ENCODE data around the gene CREM.

Gene CREM

DNA sequence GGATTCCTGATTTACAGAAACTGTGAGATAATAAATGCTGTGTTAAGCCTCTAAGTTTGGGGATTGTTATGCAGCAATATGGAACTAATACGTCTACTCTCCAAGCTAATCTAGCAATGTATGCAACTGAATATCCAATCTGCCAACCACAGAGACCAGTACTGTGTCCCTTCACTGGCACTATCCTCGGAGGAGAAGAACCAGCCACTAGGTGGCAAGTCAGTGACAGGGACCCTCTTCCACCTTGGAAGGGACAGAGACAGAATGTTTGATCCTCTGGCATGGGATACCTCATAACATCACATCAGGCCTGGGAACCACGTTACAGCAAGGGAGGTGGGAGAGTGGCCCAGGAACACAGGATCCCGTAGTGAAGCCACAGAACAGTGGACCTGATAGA is 96.4 kb downstream of the CREM start:
- DNase-seq, result peak in 1 of 2 experiments; percentile 16

DNA sequence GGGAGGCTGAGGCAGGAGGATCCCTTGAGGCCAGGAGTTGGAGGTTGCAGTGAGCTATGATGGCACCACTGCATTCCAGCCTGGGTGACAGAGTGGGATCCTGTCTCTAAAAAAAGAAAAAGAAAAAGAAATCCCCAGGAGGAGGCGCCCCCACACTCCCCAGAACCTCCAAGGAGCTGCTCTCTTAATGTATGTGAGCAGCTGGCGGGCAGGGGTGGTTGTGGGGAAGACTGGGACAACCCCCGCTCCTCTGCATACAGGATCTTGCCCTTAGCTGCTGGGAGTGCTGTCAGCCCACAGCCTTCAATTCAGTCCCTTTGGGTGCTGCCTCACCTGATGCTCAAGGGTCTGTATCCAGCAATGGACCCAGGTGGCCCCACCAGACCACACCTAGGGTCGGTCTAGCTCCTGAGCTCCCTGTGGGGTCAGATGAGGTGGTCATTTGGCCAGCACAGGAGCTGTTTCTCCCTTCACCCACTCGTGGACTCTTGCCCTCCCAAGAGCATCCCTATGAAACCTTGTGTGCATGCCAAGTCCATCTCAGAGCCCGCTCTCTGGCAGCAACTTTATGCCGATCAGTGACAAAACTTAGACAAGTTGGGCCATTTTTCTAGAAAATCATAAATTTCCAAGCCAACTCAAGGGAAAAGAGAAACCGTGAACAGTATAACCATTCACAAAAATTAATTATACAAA is 97.5 kb downstream of the CREM start:
- no peak for DNase-seq

DNA sequence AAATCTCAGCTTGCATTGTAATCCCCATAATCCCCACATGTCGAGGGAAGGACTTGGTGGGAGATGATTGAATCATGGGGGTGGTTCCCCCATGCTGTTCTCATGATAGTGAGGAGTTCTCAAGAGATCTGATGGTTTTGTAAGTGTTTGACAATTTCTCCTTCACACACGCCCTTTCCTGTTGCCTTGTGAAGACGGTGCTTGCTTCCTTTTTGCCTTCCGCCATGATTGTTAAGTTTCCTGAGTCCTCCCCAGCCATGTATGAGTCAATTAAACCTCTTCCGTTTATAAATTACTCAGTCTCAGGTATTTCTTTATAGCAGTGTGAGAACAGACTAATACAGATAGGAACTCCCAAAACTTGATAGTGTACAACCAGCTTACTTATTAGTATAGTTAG is 98.6 kb downstream of the CREM start:
- peak; percentile 64 to 68 for DNase-seq

DNA sequence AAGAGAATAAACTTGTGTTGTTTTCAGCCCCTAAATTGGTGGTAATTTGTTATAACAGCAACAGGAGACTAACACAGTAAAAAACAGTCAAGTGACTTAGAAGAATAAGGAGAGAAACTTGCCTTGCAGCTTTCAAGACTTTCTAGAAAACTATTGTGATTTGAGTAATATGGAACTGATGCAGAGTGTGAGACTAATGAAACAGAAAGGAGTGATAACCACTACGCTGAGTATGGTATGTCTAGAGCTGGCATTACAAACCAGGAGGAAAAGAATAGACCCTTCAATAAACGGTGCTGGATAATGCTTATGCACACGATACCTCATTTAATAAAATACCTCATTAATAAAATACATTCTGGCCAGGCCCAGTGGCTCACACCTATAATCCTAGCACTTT is 99.9 kb downstream of the CREM start:
- no peak for DNase-seq

DNA sequence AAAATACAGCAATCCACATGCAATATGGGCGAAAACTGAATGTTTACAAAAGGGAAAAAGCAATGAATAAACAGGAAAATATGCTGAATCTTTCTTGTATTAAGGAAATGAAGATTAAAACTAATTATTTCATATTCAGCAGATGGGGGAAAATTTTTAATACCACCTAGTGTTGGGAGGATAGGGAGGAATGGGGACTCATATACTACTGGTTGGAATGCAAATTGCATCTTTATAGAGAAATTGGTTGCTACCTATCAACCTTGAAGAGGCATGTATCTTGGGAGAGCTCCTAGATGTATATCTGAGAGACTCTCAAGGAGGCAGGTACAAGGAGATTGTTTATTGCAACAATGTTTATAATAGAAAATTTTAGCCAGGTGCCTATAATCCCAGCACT is 101.4 kb downstream of the CREM start:
- no peak for DNase-seq

DNA sequence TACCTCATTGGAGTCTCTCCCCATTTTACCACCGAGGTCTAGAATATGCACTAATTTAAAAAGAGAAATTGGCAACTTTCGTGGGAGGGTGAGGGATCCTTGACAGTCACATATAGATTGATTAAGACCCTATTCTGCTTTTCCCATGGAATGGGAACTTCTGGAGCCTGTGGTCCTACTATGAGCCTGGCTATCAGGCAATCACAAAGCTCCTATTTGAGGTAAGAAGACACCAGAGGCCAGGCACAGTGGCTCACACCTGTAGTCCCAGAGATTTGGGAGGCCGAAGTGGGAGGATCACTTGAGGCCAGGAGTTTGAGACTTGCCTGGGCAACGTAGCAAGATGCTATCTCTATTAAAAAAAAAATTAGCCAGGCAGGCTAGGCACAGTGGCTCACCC is 105.0 kb downstream of the CREM start:
- no peak for DNase-seq

DNA sequence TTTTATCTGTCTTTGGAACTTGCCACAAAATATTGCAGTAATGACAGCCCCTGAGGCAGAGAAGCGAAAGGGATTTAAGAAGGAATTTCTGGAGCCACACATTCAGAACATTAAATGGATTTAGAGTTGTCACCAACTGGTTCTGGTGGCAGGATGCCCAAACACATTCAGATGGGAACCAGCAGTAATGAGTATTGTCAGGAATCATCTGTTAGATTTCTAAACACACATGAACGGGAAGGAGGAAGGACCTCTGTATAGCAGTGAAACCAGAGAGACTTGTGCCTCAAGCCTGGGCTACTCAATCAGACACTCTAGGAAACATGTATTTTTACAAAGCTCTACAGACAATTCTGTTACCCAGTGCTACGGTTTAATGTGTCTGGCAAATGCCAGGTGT is 105.9 kb downstream of the CREM start:
- DNase-seq, result no peak

DNA sequence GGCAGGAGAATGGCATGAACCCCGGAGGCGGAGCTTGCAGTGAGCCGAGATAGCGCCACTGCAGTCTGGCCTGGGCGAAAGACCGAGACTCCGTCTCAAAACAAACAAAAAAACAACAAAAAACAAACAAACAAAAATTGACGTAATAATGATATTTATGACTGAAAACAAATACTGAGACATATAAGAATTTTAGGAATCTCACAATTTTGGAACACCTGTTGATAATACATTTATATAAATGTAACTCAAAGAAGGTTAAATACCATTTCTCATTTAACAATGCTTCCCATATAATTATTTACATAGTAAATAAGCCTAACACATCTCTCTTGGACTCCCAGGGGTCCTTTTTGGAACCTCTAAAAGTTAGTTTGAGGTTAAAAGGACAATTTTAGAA is 107.4 kb downstream of the CREM start:
- no peak for DNase-seq

DNA sequence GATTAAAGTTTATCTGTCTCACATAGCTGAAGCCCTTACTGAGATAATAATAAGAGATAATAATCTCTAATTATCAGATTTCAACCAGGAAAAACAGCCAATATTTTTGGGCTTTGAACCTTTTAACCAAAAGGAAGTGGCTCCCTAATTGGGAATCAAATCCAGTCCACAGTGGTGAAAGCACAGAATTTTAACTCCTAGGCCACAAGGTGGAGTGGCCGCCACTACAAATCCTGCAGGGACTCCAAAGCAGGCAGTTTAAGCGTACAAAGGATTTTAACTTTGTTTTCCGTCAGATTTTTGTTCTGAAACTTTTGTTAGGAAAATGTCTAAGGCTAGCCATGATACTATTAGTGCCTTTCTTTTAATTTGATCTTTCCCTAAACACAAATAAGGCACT is 110.1 kb downstream of the CREM start:
- DNase-seq, result peak; percentile 17 to 33

DNA sequence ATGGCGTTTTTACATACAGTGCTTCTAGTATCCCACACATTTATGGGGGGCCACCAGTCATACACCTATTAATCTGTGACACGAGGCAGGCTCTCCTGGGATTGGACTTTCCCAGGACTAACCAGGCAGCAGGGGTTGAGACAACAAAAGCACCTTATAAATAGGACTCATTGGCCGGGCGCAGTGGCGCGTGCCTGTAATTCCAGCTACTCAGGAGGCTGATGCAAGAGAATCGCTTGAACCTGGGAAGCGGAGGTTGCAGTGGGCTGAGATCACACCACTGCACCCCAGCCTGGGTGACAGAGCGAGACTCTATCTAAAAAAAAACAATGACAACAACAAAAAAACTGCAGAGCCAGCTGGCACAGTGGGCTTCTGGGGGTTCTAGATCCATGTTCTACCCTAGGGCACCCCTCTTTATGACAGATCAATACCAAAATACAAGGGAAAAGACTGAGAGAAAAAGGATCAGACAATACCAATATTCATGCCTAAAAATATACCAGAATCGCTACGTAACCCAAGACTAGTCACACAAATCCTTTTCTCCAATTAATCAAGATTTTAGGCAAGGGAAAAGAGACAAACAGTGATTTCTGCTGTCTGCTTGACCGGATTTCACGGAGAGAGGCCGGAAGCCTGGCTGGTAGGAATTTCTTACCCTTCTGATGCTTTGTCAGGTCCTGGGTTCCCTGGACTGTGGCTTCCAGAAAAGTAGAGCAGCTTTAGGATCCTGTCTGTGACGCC is 111.3 kb downstream of the CREM start:
- DNase-seq, result no peak

DNA sequence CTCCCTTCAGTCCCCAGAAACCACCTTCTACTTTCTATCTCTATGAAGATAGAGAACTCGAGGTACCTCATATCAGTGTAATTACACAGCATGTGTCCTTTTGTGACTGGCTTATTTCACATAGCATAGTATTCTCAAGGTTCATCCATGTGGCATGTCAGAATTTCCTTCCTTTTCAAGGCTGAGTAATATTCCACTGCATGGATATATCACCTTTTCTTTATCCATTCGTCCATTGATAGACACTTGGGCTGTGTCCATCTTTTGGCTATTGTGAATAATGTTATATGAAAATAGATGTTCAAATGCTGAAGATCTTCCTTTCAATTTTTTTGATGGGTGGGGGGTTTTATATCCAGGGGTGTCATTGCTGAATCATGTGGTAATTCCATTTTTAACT is 117.9 kb downstream of the CREM start:
- no peak for DNase-seq

DNA sequence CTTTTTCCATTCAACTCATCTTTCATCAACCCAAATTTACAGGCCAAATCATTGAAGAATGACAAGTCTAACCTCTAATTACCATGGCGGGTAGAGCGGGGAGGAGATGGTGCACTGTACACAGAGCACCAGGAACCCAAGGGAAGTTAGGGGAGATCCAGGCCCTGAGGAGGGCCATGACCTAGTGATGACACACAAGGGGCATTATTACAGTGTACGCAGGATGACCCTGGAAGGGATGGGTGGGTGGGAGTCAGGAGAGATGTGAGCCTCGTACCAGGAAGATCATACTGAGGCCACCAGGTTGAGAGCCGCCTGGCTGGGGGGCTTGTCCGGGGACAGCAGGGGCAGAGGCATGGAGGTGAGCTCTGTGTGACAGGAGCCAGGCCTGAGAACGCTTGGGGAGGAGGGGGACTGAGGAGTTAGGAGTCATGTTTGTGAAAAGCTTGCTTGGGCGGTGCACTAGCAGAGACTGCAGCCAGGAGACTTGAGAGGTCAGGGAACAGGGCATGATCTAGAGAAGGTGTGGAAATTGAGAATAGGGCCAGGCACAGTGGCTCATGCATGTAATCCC is 120.2 kb downstream of the CREM start:
- no peak for DNase-seq

DNA sequence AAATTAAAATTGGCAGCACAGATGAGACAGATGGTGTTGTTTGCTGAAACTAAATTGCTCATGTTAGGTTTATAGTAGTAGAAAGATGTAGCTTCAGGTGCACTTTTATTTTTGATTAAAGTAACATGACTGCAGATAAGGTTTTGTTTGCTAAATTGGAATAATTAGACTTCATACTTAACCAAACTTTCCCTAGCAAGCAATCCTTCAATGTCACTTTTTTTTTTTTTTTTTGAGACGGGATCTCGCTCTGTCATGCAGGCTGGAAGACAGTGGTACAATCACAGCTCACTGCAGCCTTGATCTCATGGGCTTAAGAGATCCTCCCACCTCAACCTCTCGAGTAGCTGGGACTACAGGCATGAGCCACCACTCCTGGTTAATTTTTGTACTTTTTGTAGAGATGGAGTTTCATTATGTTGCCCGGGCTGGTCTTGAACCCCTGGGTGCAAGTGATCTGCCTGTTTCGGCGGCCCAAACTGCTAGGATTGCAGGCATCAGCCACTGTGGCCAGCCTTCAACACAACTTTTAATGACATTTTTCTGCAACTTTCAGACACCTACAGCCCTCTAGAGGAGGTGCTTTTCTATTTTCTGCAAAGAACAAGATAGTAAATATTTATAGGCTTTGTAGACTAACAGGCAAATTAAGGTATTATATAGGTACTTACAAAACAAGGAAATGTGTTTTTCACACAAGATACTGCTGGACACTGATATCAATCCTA is 124.9 kb downstream of the CREM start:
- DNase-seq, result no peak

DNA sequence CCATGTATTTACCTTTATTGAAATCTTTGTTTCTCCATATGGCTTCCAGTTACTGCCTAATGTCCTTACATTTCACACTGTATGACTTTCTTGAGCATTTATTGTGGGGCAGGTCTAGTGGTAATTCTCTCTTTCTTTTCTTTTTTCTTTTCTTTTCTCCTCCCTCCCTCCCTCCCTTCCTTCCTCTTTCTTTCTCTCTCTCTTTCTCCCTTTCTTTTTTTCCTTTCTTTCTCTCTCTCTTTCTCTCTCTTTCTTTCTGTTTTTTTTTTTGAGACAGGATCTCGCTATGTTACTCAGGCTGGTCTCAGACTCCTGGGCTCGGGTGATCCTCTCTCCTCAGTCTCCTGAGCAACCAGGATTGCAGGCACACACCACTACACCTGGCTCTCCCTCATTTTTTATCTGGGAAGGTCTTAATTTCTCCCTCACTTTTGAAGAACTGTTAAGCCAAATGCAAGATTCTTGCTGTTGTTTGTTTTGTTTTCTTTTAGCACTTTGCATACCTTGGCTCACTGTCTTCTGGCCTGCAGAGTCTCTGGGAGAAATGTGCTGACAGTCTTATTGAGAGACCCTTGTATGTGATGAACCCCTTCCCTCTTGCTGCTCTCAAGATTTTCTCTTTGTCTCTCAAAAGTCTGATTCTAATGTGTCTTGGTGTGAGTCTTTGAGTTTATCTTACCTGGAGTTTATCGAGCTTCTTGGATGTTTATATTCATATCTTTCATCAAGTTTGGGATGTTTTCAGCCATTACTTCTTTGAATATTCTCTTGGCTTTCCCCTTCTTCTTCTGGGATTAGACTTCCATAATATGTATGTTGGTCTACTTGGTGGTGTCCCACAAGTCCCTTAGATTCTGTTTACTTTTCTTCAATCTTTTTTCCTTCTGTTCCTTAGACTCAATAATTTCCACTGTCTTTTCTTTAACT is 130.7 kb downstream of the CREM start:
- DNase-seq, result no peak

DNA sequence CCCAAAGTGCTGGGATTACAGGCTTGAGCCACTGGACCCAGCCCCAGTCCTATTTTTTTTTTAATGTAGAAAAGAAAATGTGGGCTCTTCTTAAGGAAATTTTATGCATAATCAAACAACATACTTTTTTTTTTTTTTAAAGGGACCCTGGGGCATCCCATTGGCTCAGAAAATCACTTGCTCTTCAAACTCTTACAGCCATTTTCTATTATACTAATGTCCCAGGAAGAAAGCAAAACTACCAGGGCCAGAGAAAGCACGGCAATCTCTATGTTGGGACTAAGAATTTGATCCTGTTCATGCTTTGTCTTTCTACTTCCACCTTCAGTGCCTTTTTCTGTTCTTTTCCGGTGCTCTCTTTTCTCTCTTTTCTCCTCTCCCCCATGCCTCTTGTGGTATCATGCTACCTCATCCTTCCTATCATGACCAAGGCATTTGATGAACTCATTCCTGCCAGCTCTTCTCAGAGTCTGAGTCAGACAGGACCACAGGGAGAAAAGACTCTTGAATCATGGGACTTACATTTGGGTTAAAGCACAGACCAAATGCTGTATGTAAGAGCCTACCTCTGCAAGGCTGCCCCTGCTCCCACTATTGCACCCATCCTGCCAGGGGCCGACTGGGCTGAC is 133.2 kb downstream of the CREM start:
- DNase-seq, result no peak

DNA sequence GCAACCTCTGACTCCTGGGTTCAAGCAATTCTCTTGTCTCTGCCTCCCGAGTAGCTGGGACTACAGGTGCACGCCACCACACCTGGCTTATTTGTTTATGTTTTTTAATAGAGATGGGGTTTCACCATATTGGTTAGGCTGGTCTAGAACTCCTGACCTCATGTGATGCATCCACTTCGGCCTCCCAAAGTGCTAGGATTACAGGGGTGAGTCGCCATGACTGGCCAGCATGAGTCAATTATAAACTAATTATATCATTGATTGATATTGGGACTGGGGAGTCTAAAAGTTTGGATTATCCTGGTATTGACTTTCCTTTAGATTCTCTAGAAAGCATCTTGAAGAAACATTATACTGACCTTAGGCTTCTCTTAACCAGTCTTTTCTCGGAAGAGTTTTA is 135.8 kb downstream of the CREM start:
- DNase-seq, result no peak
